K562 (cell line): ENCODE measurements around the gene RIMS3. TPM values are rescaled to one million over a fixed set of nuclear protein-coding genes. Genes with fewer than 3 reads are reported as not detected.

Source experiments
- ATAC-seq: fragments of 200-7000 bp; cut with Tn5 transposase; 3 replicates; pipeline ENCODE4 v1.9.1; 2020; ENCODE audit warnings: moderate library complexity
- BruUV-seq: library from RNA; stranded (reverse); fragments of 400-500 nt; replicated peaks from 2 replicates; lab custom pipeline; 2021; lab: Mats Ljungman, UMichigan
- CTCF ChIA-PET: fragments of 300-600 bp; formaldehyde crosslinking; extraction: SDS; loops from one replicate; lab custom pipeline; 2021; ENCODE audit warnings: low intra/inter-chr PET ratio; lab: Yijun Ruan, JAX
- POLR2A ChIA-PET: fragments of 300-600, 350-650 bp; sonication (Branson Sonifier 250); formaldehyde crosslinking; extraction: SDS; loops from one replicate; lab custom pipeline; 2021; ENCODE audit warnings: antibody characterized with exemption, inconsistent platforms; lab: Yijun Ruan, JAX
- DNase-seq, 4 experiments: peaks; one replicate each; pipeline versions ENCODE4 v3.0.0 to v3.0.0-alpha.2; 2011 to 2018; ENCODE audit warnings: low spot score in 3 of 4, mixed read lengths in 3 of 4; ENCODE audit errors: extremely low read depth in 1 of 4
- FAIRE-seq: peaks from 2 replicates; lab custom pipeline; 2011; peaks lifted over from hg19 to GRCh38; lab: Jason Lieb, UNC
- H2AFZ ChIP-seq: 2 replicates; pipeline ENCODE4 v1.6.0; 2011; ENCODE audit warnings: low read depth, low read length, control low read depth, inconsistent platforms
- H3K27ac ChIP-seq: fragments of 200-600 bp; 3 replicates; pipeline ENCODE4 v1.8.0; 2011; ENCODE audit warnings: low read depth, mild to moderate bottlenecking, control low read depth, inconsistent platforms, low read length, moderate library complexity, mixed read lengths; ENCODE audit errors: extremely low read depth
- H3K27me3 ChIP-seq, 2 experiments: fragments of 300-600 bp in 1 of 2; 2 replicates in 1 of 2; 3 replicates in 1 of 2; pipeline versions ENCODE4 v1.6.0 to v1.8.0; 2011; ENCODE audit warnings: inconsistent platforms in 2 of 2, low read length in 2 of 2, mild to moderate bottlenecking in 1 of 2, mixed read lengths in 1 of 2, moderate library complexity in 1 of 2; ENCODE audit not compliant: control insufficient read depth in 2 of 2, insufficient read depth in 2 of 2
- H3K36me3 ChIP-seq: fragments of 300-600 bp; 3 replicates; pipeline ENCODE4 v1.8.0; 2011; ENCODE audit warnings: mild to moderate bottlenecking, low read length, inconsistent platforms; ENCODE audit not compliant: control insufficient read depth, insufficient read depth
- H3K4me1 ChIP-seq, 2 experiments: fragments of 200-600 bp in 1 of 2; replicated peaks in 1 of 2; 2 replicates in 1 of 2; 3 replicates in 1 of 2; pipeline versions ENCODE4 v1.5.1 to v1.8.0; 2011; ENCODE audit warnings: inconsistent platforms in 2 of 2, low read length in 2 of 2, mild to moderate bottlenecking in 1 of 2, mixed read lengths in 1 of 2, moderate library complexity in 1 of 2; ENCODE audit not compliant: control insufficient read depth in 2 of 2, insufficient read depth in 2 of 2
- H3K4me2 ChIP-seq: 2 replicates; pipeline ENCODE4 v1.6.1; 2011; ENCODE audit warnings: low read length, control low read depth, inconsistent platforms, mixed read lengths; ENCODE audit not compliant: insufficient read depth
- H3K4me3 ChIP-seq: fragments of 200-600 bp; sonication (generic), shearing (Covaris generic); 2 replicates; pipeline ENCODE4 v1.5.1; 2016; ENCODE audit warnings: control low read depth, inconsistent platforms
- H3K79me2 ChIP-seq: fragments of 200-600 bp; 3 replicates; pipeline ENCODE4 v1.8.0; 2011; ENCODE audit warnings: low read length, inconsistent platforms; ENCODE audit not compliant: control insufficient read depth, insufficient read depth
- H3K9ac ChIP-seq, 2 experiments: 2 replicates each; pipeline versions ENCODE4 v1.6.0 to v1.6.1; 2011; ENCODE audit warnings: low read depth in 2 of 2, low read length in 2 of 2, control low read depth in 1 of 2, inconsistent platforms in 1 of 2, mild to moderate bottlenecking in 1 of 2, mixed read lengths in 1 of 2; ENCODE audit not compliant: insufficient read depth in 1 of 2
- H3K9me1 ChIP-seq: one replicate; pipeline ENCODE4 v1.6.0; 2011; ENCODE audit warnings: inconsistent platforms, mild to moderate bottlenecking, low read length, moderate library complexity; ENCODE audit not compliant: control insufficient read depth, insufficient read depth
- H3K9me3 ChIP-seq: replicated peaks from 2 replicates; pipeline ENCODE4 v1.5.1; 2011; ENCODE audit warnings: low read depth, low read length, inconsistent platforms; ENCODE audit not compliant: control insufficient read depth, insufficient read depth
- H4K20me1 ChIP-seq: replicated peaks from 2 replicates; pipeline ENCODE4 v1.6.1; 2011; ENCODE audit warnings: low read length, inconsistent platforms, mixed read lengths; ENCODE audit not compliant: control insufficient read depth, insufficient read depth
- ARNT ChIP-seq, 2 experiments: fragments of 450-650 bp; IDR thresholded peaks; 2 replicates each; pipeline ENCODE4 v1.6.1; 2016; ENCODE audit warnings: mild to moderate bottlenecking in 1 of 2
- FOXA1 ChIP-seq: fragments of 450-650 bp; IDR thresholded peaks from 2 replicates; pipeline ENCODE4 v1.6.1; 2016; ENCODE audit warnings: mild to moderate bottlenecking, borderline replicate concordance
- RBBP5 ChIP-seq: fragments of 200-600 bp; sonication (generic); IDR thresholded peaks from 2 replicates; pipeline ENCODE4 v1.6.1; 2012; ENCODE audit warnings: borderline replicate concordance, mild to moderate bottlenecking, low read length, control low read depth, inconsistent platforms; ENCODE audit not compliant: insufficient read depth, poor library complexity, severe bottlenecking
- SIX5 ChIP-seq, 2 experiments: IDR thresholded peaks; 2 replicates each; pipeline ENCODE4 v1.6.1; 2011; ENCODE audit warnings: low read length in 2 of 2, borderline replicate concordance in 1 of 2, low read depth in 1 of 2, mild to moderate bottlenecking in 1 of 2, moderate library complexity in 1 of 2; ENCODE audit not compliant: insufficient read depth in 1 of 2
- TAF1 ChIP-seq: IDR thresholded peaks from 2 replicates; pipeline ENCODE4 v1.6.1; 2011; ENCODE audit warnings: mild to moderate bottlenecking, low read length, moderate library complexity; ENCODE audit not compliant: insufficient read depth, control insufficient read depth, severe bottlenecking; ENCODE audit errors: extremely low read depth
- ZBTB12 ChIP-seq: fragments of 250-450 bp; sonication (Bioruptor Pico); IDR thresholded peaks from 2 replicates; pipeline ENCODE4 v1.4.0; 2020
- ZFP30 ChIP-seq: fragments of 250-450 bp; sonication (Bioruptor Pico); IDR thresholded peaks from 2 replicates; pipeline ENCODE4 v1.8.0; 2022; ENCODE audit warnings: moderate library complexity, mild to moderate bottlenecking, inconsistent platforms, borderline replicate concordance
- ZNF589 ChIP-seq: fragments of 200-800 bp; sonication (Bioruptor generic); IDR thresholded peaks from 2 replicates; pipeline ENCODE4 v1.6.1; 2016; ENCODE audit warnings: low read depth, missing genetic modification characterization, missing compliant biosample characterization
- WGBS: fragments of 100-300 bp; shearing (Covaris generic); methylation state at CpG from one replicate; pipeline ENCODE4 v1.1.6; 2016; ENCODE audit warnings: low coverage, mixed read lengths; ENCODE audit not compliant: insufficient coverage; ENCODE audit errors: missing lambda C conversion rate; 5-methylcytosine and 5-hydroxymethylcytosine counted together
- in situ Hi-C: fragments of 300-500 bp; cut with MboI; formaldehyde crosslinking; loops from 4 replicates; pipeline ENCODE4 v1.15.0; 2018; ENCODE audit warnings: inconsistent platforms, mixed read lengths
- intact Hi-C: fragments of 100-400 bp; cut with micrococcal nuclease; formaldehyde crosslinking; loops from 2 replicates; pipeline ENCODE4 v1.14.2; 2022
- polyA plus RNA-seq, 8 experiments: library from polyadenylated mRNA; depleted of rRNA in 4 of 8; stranded (reverse) in 5 of 8; unstranded in 3 of 8; fragments of >200 nt; fragmentation: Nextera tagmentation in 2 of 8; fragmentation: Illumina TruSeq in 1 of 8; extraction: Ambion mirVana in 2 of 8; extraction: Trizol in 1 of 8; gene quantifications; 2 replicates each; pipeline versions ENCODE4 v1.2.1 to v1.2.3, GENCODE V29; 2011 to 2014; ENCODE audit warnings: inconsistent platforms in 1 of 8, missing spikeins in 1 of 8
- total RNA-seq, 7 experiments: library from RNA; depleted of rRNA in 6 of 7; stranded (reverse); fragments of >200 nt in 6 of 7; fragmentation: Illumina TruSeq in 2 of 7; extraction: Trizol in 2 of 7; gene quantifications; 2 replicates each; pipeline versions ENCODE4 v1.2.1 to v1.2.3, GENCODE V29; 2011 to 2021; ENCODE audit warnings: low replicate concordance in 1 of 7
- TF ChIP-seq, protein P1 (sequence below): sonication (generic); formaldehyde crosslinking; IDR thresholded peaks from 2 replicates; pipeline ENCODE4 v1.8.0; 2023; ENCODE audit warnings: mild to moderate bottlenecking, missing genetic modification reagents

The RIMS3 gene
- total and polyA plus RNA-seq, 9 of the 15 experiments (the other 6 are each of a cell fraction or from before 2014, with no cell fraction given) = 0.06 to 1.2 (median 0.59) TPM

DNA sequence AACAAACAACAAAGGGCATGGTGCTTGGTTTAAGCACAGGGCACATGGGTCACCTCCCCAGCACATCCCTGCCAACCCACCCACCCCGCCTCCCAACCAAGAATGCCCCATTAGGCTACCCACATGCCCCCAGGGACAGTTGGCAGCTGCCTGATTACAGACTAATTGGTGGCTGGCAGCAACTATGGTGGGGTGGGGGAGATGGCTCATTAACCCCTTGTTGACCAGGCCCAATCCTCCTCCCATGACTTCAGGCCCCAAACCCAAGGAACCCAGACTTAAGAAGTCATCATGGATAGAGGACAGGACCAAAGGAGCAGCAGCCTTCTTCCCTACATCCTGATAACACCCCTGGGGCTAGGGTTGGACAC is 1.3 kb downstream of the RIMS3 start:
- BruUV-seq = no TSS peak
- ATAC-seq (no peak), FAIRE-seq (no peak), DNase-seq (no peak)
- Histone ChIP-seq H3K79me2 (no peaks in the 10 kb centered on the region), H3K9me1 (peaks cover 4% of the 10 kb centered on the region), H3K4me2 (no peak overlapping the region), H3K4me1 (peaks cover 14 to 19% of the 10 kb centered on the region in 2 experiments), H3K36me3 (no peaks in the 10 kb centered on the region), H2AFZ (no peak overlapping the region), H3K4me3 (no peak overlapping the region), H3K27me3 (peaks cover 2 to 46% of the 10 kb centered on the region in 2 experiments; a peak in 4 of 5 replicates), H3K27ac (no peak overlapping the region), H4K20me1 (peaks cover 4% of the 10 kb centered on the region; the same call in 1 of the 2 replicates), H3K9me3 (no peaks in the 10 kb centered on the region), H3K9ac (no peak overlapping the region)
- intact Hi-C loops (no loop called here), in situ Hi-C loops (no loop called here)
- TF ChIP-seq RBBP5 = peak; percentile 6
- TF ChIP-seq ZFP30 (CRISPR knock-in tag) = no peak
- CTCF ChIA-PET = no interaction called here
- WGBS = 100% methylated on average over 1 of the region's 1 CpG
- POLR2A ChIA-PET = interaction anchor here (0.6 to 1.7 kb wide), 3 partner anchors 18 to 27 kb away, joined by 3 to 4 read pairs (median 3); partner anchors contain the start of gene NFYC

GRCh38 chr1:40663324-40664166 is 1.9 kb downstream of the RIMS3 start:
- POLR2A ChIA-PET = interaction anchor here (0.6 to 2.4 kb wide), 7 partner anchors 17 to 306 kb away, joined by 3 to 9 read pairs (median 3); partner anchors contain the start of gene NFYC
- H2AFZ ChIP-seq = no peak overlapping the region
- CTCF ChIA-PET = no interaction called here
- FAIRE-seq (no peak), DNase-seq (no peak), ATAC-seq (no peak)
- H3K79me2 ChIP-seq = no peaks in the 10 kb centered on the region
- H3K4me1 ChIP-seq = peaks cover 18 to 20% of the 10 kb centered on the region in 2 experiments
- no peaks in the 10 kb centered on the region for H3K9me3 ChIP-seq
- H3K4me3 ChIP-seq = no peak overlapping the region
- peaks cover 4% of the 10 kb centered on the region; the same call in 1 of the 2 replicates for H4K20me1 ChIP-seq
- no peaks in the 10 kb centered on the region for H3K36me3 ChIP-seq
- WGBS = 18% methylated on average over 8 of the region's 8 CpGs
- H3K27ac ChIP-seq = no peak overlapping the region
- peaks cover 2 to 46% of the 10 kb centered on the region in 2 experiments; a peak in 4 of 5 replicates for H3K27me3 ChIP-seq
- BruUV-seq = no TSS peak
- peak overlapping the region in 1 of 2 experiments; percentile 19; a peak in 2 of 4 replicates for H3K9ac ChIP-seq
- H3K9me1 ChIP-seq = peaks cover 4% of the 10 kb centered on the region
- intact Hi-C loops = no loop called here
- no peak overlapping the region for H3K4me2 ChIP-seq
- in situ Hi-C loops = no loop called here
- TF ChIP-seq ZNF589 (CRISPR knock-in tag) = no peak
- no peak for TF ChIP-seq SIX5 (IDR thresholded peaks at IDR 0.05; ENCODE audit: borderline replicate concordance in 1 of 2, insufficient read depth in 1 of 2, low read depth in 1 of 2, low read length in 2 of 2)
- TF ChIP-seq, protein P1, sequence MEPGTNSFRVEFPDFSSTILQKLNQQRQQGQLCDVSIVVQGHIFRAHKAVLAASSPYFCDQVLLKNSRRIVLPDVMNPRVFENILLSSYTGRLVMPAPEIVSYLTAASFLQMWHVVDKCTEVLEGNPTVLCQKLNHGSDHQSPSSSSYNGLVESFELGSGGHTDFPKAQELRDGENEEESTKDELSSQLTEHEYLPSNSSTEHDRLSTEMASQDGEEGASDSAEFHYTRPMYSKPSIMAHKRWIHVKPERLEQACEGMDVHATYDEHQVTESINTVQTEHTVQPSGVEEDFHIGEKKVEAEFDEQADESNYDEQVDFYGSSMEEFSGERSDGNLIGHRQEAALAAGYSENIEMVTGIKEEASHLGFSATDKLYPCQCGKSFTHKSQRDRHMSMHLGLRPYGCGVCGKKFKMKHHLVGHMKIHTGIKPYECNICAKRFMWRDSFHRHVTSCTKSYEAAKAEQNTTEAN (CRISPR knock-in tag) = no peak
- no peak for TF ChIP-seq TAF1
- no peak for TF ChIP-seq ARNT (IDR thresholded peaks at IDR 0.05)
- TF ChIP-seq FOXA1 = no peak
- TF ChIP-seq ZBTB12 (CRISPR knock-in tag) = no peak
